IMR-90 (cell line): ENCODE results near the gene ZMIZ1. TPM values are rescaled to one million over a fixed set of nuclear protein-coding genes. Genes with fewer than 3 reads are reported as not detected.

Experiments
- ATAC-seq: fragments of 200-7000 bp; cut with Tn5 transposase; 2 replicates; pipeline ENCODE4 v1.9.1; 2020; ENCODE audit warnings: low read depth, mild to moderate bottlenecking, moderate library complexity
- BruUV-seq: library from RNA; stranded (reverse); fragments of 400-500 nt; replicated peaks from 2 replicates; lab custom pipeline; 2021; lab: Mats Ljungman, UMichigan
- CTCF ChIA-PET: fragments of 300-600 bp; formaldehyde crosslinking; extraction: SDS; loops from one replicate; lab custom pipeline; 2021; ENCODE audit warnings: antibody characterized with exemption; lab: Yijun Ruan, JAX
- POLR2A ChIA-PET: fragments of 300-600 bp; sonication (Branson Sonifier 250); formaldehyde crosslinking; loops from one replicate; lab custom pipeline; 2022; ENCODE audit warnings: antibody characterized with exemption; ENCODE audit not compliant: unreplicated experiment; lab: Charles Lee
- DNase-seq: peaks from one replicate; pipeline ENCODE4 v3.0.0; 2013
- H2AFZ ChIP-seq: replicated peaks from 2 replicates; pipeline ENCODE3; 2013; ENCODE audit warnings: low read length, mild to moderate bottlenecking; ENCODE audit not compliant: poor library complexity
- H2AK5ac ChIP-seq: 2 replicates; pipeline ENCODE4 v1.6.1; 2013; ENCODE audit warnings: low read depth, low read length, inconsistent platforms
- H2AK9ac ChIP-seq: replicated peaks from 2 replicates; pipeline ENCODE3; 2013; ENCODE audit warnings: mild to moderate bottlenecking, low read depth, low read length, moderate library complexity; ENCODE audit not compliant: poor library complexity
- H2BK120ac ChIP-seq: 2 replicates; pipeline ENCODE4 v1.6.1; 2013; ENCODE audit warnings: low read depth, low read length, inconsistent platforms
- H2BK15ac ChIP-seq: 3 replicates; pipeline ENCODE4 v1.6.1; 2013; ENCODE audit warnings: low read depth, low read length, inconsistent platforms
- H2BK20ac ChIP-seq: 2 replicates; pipeline ENCODE4 v1.6.1; 2013; ENCODE audit warnings: low read depth, mild to moderate bottlenecking, inconsistent platforms, low read length, moderate library complexity
- H2BK5ac ChIP-seq: 2 replicates; pipeline ENCODE4 v1.6.1; 2013; ENCODE audit warnings: mild to moderate bottlenecking, low read depth, low read length, inconsistent platforms; ENCODE audit not compliant: poor library complexity, severe bottlenecking
- H3K14ac ChIP-seq: replicated peaks from 2 replicates; pipeline ENCODE4 v1.6.1; 2013; ENCODE audit warnings: low read depth, low read length, inconsistent platforms
- H3K18ac ChIP-seq: 2 replicates; pipeline ENCODE4 v1.6.1; 2013; ENCODE audit warnings: low read depth, low read length, control low read depth
- H3K23ac ChIP-seq: 2 replicates; pipeline ENCODE4 v1.6.1; 2013; ENCODE audit warnings: low read depth, low read length, inconsistent platforms
- H3K27ac ChIP-seq: 2 replicates; pipeline ENCODE4 v1.5.1; 2013; ENCODE audit warnings: mild to moderate bottlenecking, control low read depth, low read length; ENCODE audit not compliant: insufficient read depth
- H3K27me3 ChIP-seq: 2 replicates; pipeline ENCODE4 v1.6.1; 2013; ENCODE audit warnings: low read length; ENCODE audit not compliant: control insufficient read depth, insufficient read depth
- H3K36me3 ChIP-seq: 2 replicates; pipeline ENCODE4 v1.6.1; 2013; ENCODE audit warnings: low read length, mixed read lengths; ENCODE audit not compliant: control insufficient read depth, insufficient read depth
- H3K4ac ChIP-seq: 2 replicates; pipeline ENCODE4 v1.6.1; 2013; ENCODE audit warnings: low read depth, low read length, inconsistent platforms
- H3K4me1 ChIP-seq: 2 replicates; pipeline ENCODE4 v1.6.1; 2013; ENCODE audit warnings: low read length, mixed read lengths; ENCODE audit not compliant: control insufficient read depth, insufficient read depth
- H3K4me2 ChIP-seq: 2 replicates; pipeline ENCODE4 v1.6.1; 2013; ENCODE audit warnings: low read depth, mild to moderate bottlenecking, control low read depth, low read length, moderate library complexity
- H3K4me3 ChIP-seq: 2 replicates; pipeline ENCODE4 v1.5.1; 2013; ENCODE audit warnings: low read depth, mild to moderate bottlenecking, control low read depth, low read length, moderate library complexity; ENCODE audit not compliant: insufficient read depth
- H3K56ac ChIP-seq: 2 replicates; pipeline ENCODE4 v1.6.1; 2013; ENCODE audit warnings: low read length, inconsistent platforms; ENCODE audit not compliant: insufficient read depth; ENCODE audit errors: extremely low read depth
- H3K79me1 ChIP-seq, 2 experiments: 2 replicates each; pipeline ENCODE4 v1.6.1; 2013; ENCODE audit warnings: low read length in 2 of 2, inconsistent platforms in 1 of 2, low read depth in 1 of 2
- H3K9ac ChIP-seq: 2 replicates; pipeline ENCODE4 v1.6.1; 2013; ENCODE audit warnings: low read depth, low read length, control low read depth
- H3K9me1 ChIP-seq: 2 replicates; pipeline ENCODE4 v1.6.1; 2013; ENCODE audit warnings: low read length, inconsistent platforms; ENCODE audit not compliant: insufficient read depth
- H3K9me3 ChIP-seq: 2 replicates; pipeline ENCODE4 v1.6.1; 2013; ENCODE audit warnings: low read length; ENCODE audit not compliant: control insufficient read depth, insufficient read depth
- H4K20me1 ChIP-seq: 2 replicates; pipeline ENCODE4 v1.6.1; 2013; ENCODE audit warnings: low read length, inconsistent platforms; ENCODE audit not compliant: insufficient read depth
- H4K5ac ChIP-seq: 2 replicates; pipeline ENCODE4 v1.6.1; 2013; ENCODE audit warnings: mild to moderate bottlenecking, low read depth, low read length, control low read depth
- H4K8ac ChIP-seq, 2 experiments: 2 replicates each; pipeline ENCODE4 v1.6.1; 2013; ENCODE audit warnings: low read depth in 2 of 2, low read length in 2 of 2, control low read depth in 1 of 2, inconsistent platforms in 1 of 2
- H4K91ac ChIP-seq: 2 replicates; pipeline ENCODE4 v1.6.1; 2013; ENCODE audit warnings: low read depth, low read length, inconsistent platforms; ENCODE audit not compliant: insufficient read depth
- BHLHE40 ChIP-seq: fragments of 150-350 bp; IDR thresholded peaks from 2 replicates; pipeline ENCODE4 v1.6.1; 2016; ENCODE audit warnings: mild to moderate bottlenecking, low read depth, low read length
- MAFK ChIP-seq: IDR thresholded peaks from 2 replicates; pipeline ENCODE4 v1.6.1; 2012; ENCODE audit warnings: low read depth, low read length, improper control_type of control experiment
- MXI1 ChIP-seq: IDR thresholded peaks from 2 replicates; pipeline ENCODE4 v1.6.1; 2012; ENCODE audit warnings: low read depth, mild to moderate bottlenecking, low read length, moderate library complexity, borderline replicate concordance
- POLR2A ChIP-seq: IDR thresholded peaks from 2 replicates; pipeline ENCODE4 v1.6.1; 2012; ENCODE audit warnings: mild to moderate bottlenecking, low read depth, low read length
- RAD21 ChIP-seq: IDR thresholded peaks from 2 replicates; pipeline ENCODE4 v1.6.1; 2012; ENCODE audit warnings: low read length, improper control_type of control experiment
- RFX5 ChIP-seq: IDR thresholded peaks from 2 replicates; pipeline ENCODE4 v1.8.0; 2012; ENCODE audit warnings: low read depth, mild to moderate bottlenecking, low read length, moderate library complexity
- WGBS, 2 experiments: methylation state at CpG; one replicate each; pipeline versions ENCODE4 v1.1.5 to v1.1.7; 2013; ENCODE audit warnings: missing lambda C conversion rate in 2 of 2; ENCODE audit not compliant: insufficient read length in 1 of 2; ENCODE audit errors: extremely low coverage in 2 of 2; 5-methylcytosine and 5-hydroxymethylcytosine counted together
- dilution Hi-C: fragments of 300-500 bp; cut with HindIII; formaldehyde crosslinking; loops from one replicate; pipeline ENCODE4 v1.14.3; 2018; ENCODE audit warnings: low sequenced_read_pairs; ENCODE audit not compliant: unreplicated experiment
- in situ Hi-C: fragments of 300-500 bp; cut with MboI; formaldehyde crosslinking; loops from 3 replicates; pipeline ENCODE4 v1.14.3; 2019; ENCODE audit warnings: low sequenced_read_pairs, inconsistent platforms, mixed read lengths
- intact Hi-C: fragments of 100-400 bp; cut with micrococcal nuclease; formaldehyde crosslinking; loops from 2 replicates; pipeline ENCODE4 v1.10.0; 2022
- polyA plus RNA-seq, 3 experiments: library from polyadenylated mRNA; depleted of rRNA; stranded (reverse); fragments of >200 nt; gene quantifications; 2 replicates each; pipeline ENCODE4 v1.2.3, GENCODE V29; 2012; ENCODE audit warnings: low replicate concordance in 1 of 3
- total RNA-seq: library from RNA; depleted of rRNA; stranded (reverse); fragments of >200 nt; gene quantifications from 2 replicates; pipeline ENCODE4 v1.2.3, GENCODE V29; 2012

The ZMIZ1 gene
- total and polyA plus RNA-seq, 2 of the 4 experiments (the other 2 are of a cell fraction) = 6.6 to 48.7 TPM

DNA sequence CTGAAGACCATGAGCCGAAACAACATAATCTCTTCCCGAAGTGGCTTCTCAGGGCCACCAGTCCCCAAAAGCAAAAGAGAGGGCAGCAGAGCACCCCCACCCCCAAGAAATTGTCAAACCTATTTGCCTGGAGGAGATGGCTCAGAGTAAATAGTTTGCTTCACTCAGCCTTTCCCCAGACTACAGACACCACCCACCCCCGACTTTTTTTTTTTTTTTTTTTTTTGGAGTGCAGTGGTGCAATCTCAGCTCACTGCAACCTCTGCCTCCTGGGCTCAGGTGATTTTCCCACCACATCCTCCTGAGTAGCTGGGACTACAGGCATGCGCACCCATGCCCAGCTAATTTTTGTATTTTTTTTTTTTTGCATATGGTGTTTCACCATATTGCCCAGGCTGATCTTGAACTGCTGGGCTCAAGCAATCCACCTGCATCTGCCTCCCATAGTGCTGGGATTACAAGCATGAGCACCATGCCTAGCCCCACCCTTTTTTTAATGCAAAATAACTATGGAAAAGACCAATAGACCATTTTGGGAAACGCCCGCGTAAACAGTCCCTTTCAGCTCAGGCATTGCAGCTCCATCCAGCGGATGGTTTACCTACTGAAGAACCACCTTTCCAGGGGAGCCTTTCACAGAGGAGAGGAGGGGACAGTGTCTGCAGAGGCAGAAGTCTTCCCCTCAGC, 9.7 kb downstream of the ZMIZ1 start:
- H3K4ac ChIP-seq = peak overlapping the region; percentile 95
- no peak overlapping the region for H3K56ac ChIP-seq
- TF ChIP-seq MXI1 (no peak), RFX5 (no peak), MAFK (no peak), BHLHE40 (no peak), POLR2A (no peak), RAD21 (no peak)
- ChIA-PET CTCF (interaction anchor here (0.6 to 0.7 kb wide), 2 partner anchors 45 to 413 kb away, joined by 3 read pairs; no protein-coding TSS in a partner anchor), POLR2A (interaction anchor here (0.6 kb wide), 1 partner anchor 66 kb away, joined by 6 read pairs; no protein-coding TSS in a partner anchor)
- H3K36me3 ChIP-seq = no peaks in the 10 kb centered on the region; the same call in 1 of the 2 replicates
- peaks cover 20 to 91% of the 10 kb centered on the region in 2 experiments for H3K79me1 ChIP-seq
- ATAC-seq (no peak), DNase-seq (no peak)
- H4K5ac ChIP-seq = no peak overlapping the region
- in situ Hi-C loops = loop anchor here (10.0 kb wide), 1 partner anchor 1034 kb away; no protein-coding TSS in a partner anchor
- no peak overlapping the region for H2BK20ac ChIP-seq
- H2BK5ac ChIP-seq = peak overlapping the region; percentile 11
- H3K27ac ChIP-seq = peak overlapping the region; percentile 61; the same call in 1 of the 2 replicates
- H3K4me2 ChIP-seq = peak overlapping the region; percentile 21; the same call in 1 of the 2 replicates
- H3K18ac ChIP-seq = no peak overlapping the region
- dilution Hi-C loops = no loop called here
- H3K9ac ChIP-seq = peak overlapping the region; percentile 21; the same call in 1 of the 2 replicates
- H2BK120ac ChIP-seq = no peak overlapping the region
- peaks cover 81% of the 10 kb centered on the region for H3K4me1 ChIP-seq
- H2AFZ ChIP-seq = no peak overlapping the region
- H4K8ac ChIP-seq = peak overlapping the region in 1 of 2 experiments; percentile 75; a peak in 1 of 4 replicates
- peak overlapping the region; percentile 53; the same call in 1 of the 2 replicates for H3K23ac ChIP-seq
- intact Hi-C loops = no loop called here
- no peaks in the 10 kb centered on the region for H3K9me3 ChIP-seq
- peak overlapping the region; percentile 83 for H2AK9ac ChIP-seq
- H2BK15ac ChIP-seq = no peak overlapping the region
- H2AK5ac ChIP-seq = peak overlapping the region; percentile 70
- no peak overlapping the region for H3K4me3 ChIP-seq
- peaks cover 69% of the 10 kb centered on the region for H3K9me1 ChIP-seq
- 100% methylated on average over 1 of the region's 8 CpGs; no CpG with 5 or more reads in 1 of the 2 experiments for WGBS, 2 experiments
- H4K20me1 ChIP-seq = peaks cover 100% of the 10 kb centered on the region
- H3K27me3 ChIP-seq = no peaks in the 10 kb centered on the region
- no TSS peak for BruUV-seq
- H3K14ac ChIP-seq = peak overlapping the region; percentile 65
- H4K91ac ChIP-seq = no peak overlapping the region
